Lung (tissue), 12 donors: ENCODE measurements around the gene ACYP2. TPM values are rescaled to one million over a fixed set of nuclear protein-coding genes. Genes with fewer than 3 reads are reported as not detected.

Experiments
- ATAC-seq: fragments of 200-7000 bp; cut with Tn5 transposase; one replicate; pipeline ENCODE4 v1.9.1; 2020; ENCODE audit warnings: moderate number of reproducible peaks; ENCODE audit not compliant: insufficient read depth, low FRiP score
- DNase-seq, 3 donors: peaks; one replicate each; pipeline ENCODE4 v3.0.0-alpha.2; 2013 to 2017
- H3K27ac ChIP-seq, 2 donors: one replicate each; pipeline ENCODE4 v1.5.1; 2013; ENCODE audit warnings: mild to moderate bottlenecking in 2 of 2, moderate library complexity in 2 of 2, control low read depth in 1 of 2, inconsistent platforms in 1 of 2, low read depth in 1 of 2, low read length in 1 of 2
- H3K27me3 ChIP-seq, 3 donors: one replicate each; pipeline ENCODE4 v1.5.1; 2013; ENCODE audit warnings: low read length in 2 of 3; ENCODE audit not compliant: control insufficient read depth in 3 of 3, insufficient read depth in 3 of 3
- H3K36me3 ChIP-seq, 4 donors: one replicate each; pipeline ENCODE4 v1.5.1; 2013; ENCODE audit warnings: low read length in 4 of 4, mild to moderate bottlenecking in 1 of 4, moderate library complexity in 1 of 4; ENCODE audit not compliant: control insufficient read depth in 4 of 4, insufficient read depth in 4 of 4
- H3K4me1 ChIP-seq, 5 donors: one replicate each; pipeline ENCODE4 v1.5.1; 2013; ENCODE audit warnings: low read length in 5 of 5, mild to moderate bottlenecking in 2 of 5, moderate library complexity in 1 of 5; ENCODE audit not compliant: control insufficient read depth in 5 of 5, insufficient read depth in 5 of 5
- H3K4me3 ChIP-seq: one replicate; pipeline ENCODE4 v1.5.1; 2013; ENCODE audit warnings: mild to moderate bottlenecking, control low read depth, moderate library complexity
- H3K9ac ChIP-seq, 2 donors: one replicate each; pipeline ENCODE4 v1.5.1; 2013; ENCODE audit warnings: low read length in 2 of 2, control low read depth in 1 of 2; ENCODE audit not compliant: insufficient read depth in 1 of 2
- H3K9me3 ChIP-seq, 4 donors: one replicate each; pipeline ENCODE4 v1.5.1; 2013; ENCODE audit warnings: low read length in 3 of 4, mild to moderate bottlenecking in 1 of 4, moderate library complexity in 1 of 4; ENCODE audit not compliant: control insufficient read depth in 4 of 4, insufficient read depth in 3 of 4
- WGBS, 2 donors: extraction: QIAGEN DNeasy Blood & Tissue Kit; methylation state at CpG; one replicate each; pipeline ENCODE4 v1.1.7; 2013; 5-methylcytosine and 5-hydroxymethylcytosine counted together
- polyA plus RNA-seq, 2 donors: library from polyadenylated mRNA; stranded (reverse); fragments of 200-250 nt; gene quantifications; one replicate each; pipeline ENCODE4 v1.2.1, GENCODE V29; 2013
- total RNA-seq, 2 donors: library from RNA; depleted of rRNA in 1 of 2; stranded (reverse); fragments of >200 nt in 1 of 2; gene quantifications; one replicate each; pipeline ENCODE4 v1.2.1, GENCODE V29; 2014 to 2021
- TF ChIP-seq, protein P1 (sequence below): IDR thresholded peaks from 2 replicates; pipeline ENCODE4 v1.5.1; 2012; ENCODE audit warnings: mild to moderate bottlenecking; ENCODE audit errors: control extremely low read depth, extremely low read depth
- donor health status: control.
- donor health status: control.
- donor health status: Bipolar disorder and iron deficiency.
- donor health status: healthy.
- donor health status: DM: yes; HTN: yes; CAD: no.

Gene ACYP2
- total and polyA plus RNA-seq, 4 donors = 13.2 to 23.7 (median 18.0) TPM

- TF ChIP-seq, protein P1, sequence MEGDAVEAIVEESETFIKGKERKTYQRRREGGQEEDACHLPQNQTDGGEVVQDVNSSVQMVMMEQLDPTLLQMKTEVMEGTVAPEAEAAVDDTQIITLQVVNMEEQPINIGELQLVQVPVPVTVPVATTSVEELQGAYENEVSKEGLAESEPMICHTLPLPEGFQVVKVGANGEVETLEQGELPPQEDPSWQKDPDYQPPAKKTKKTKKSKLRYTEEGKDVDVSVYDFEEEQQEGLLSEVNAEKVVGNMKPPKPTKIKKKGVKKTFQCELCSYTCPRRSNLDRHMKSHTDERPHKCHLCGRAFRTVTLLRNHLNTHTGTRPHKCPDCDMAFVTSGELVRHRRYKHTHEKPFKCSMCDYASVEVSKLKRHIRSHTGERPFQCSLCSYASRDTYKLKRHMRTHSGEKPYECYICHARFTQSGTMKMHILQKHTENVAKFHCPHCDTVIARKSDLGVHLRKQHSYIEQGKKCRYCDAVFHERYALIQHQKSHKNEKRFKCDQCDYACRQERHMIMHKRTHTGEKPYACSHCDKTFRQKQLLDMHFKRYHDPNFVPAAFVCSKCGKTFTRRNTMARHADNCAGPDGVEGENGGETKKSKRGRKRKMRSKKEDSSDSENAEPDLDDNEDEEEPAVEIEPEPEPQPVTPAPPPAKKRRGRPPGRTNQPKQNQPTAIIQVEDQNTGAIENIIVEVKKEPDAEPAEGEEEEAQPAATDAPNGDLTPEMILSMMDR = no peak
- Histone ChIP-seq H3K27ac (no peak overlapping the region), H3K4me3 (no peak overlapping the region), H3K36me3 (peaks cover 0 to 2% (median 0%) of the 10 kb centered on the region in 4 donors), H3K9me3 (no peaks in the 10 kb centered on the region), H3K4me1 (no peaks in the 10 kb centered on the region), H3K27me3 (no peaks in the 10 kb centered on the region), H3K9ac (no peak overlapping the region)
- 93 to 94% methylated on average over 2 of the region's 2 CpGs for WGBS, 2 donors
- DNase-seq = no peak
- no peak for ATAC-seq
Measured at GRCh38 chr2:54086157-54086556, 29.3 kb upstream of the ACYP2 start.

- ATAC-seq (no peak), DNase-seq (peak in 1 of 3 donors; percentile 25)
- H3K9ac ChIP-seq = no peak overlapping the region
- no peaks in the 10 kb centered on the region for H3K27me3 ChIP-seq
- WGBS, 2 donors = 79 to 95% methylated on average over 5 of the region's 5 CpGs
- H3K4me1 ChIP-seq = no peaks in the 10 kb centered on the region
- TF ChIP-seq, protein P1 = no peak
- no peaks in the 10 kb centered on the region for H3K36me3 ChIP-seq
- no peak overlapping the region for H3K4me3 ChIP-seq
- no peaks in the 10 kb centered on the region for H3K9me3 ChIP-seq
- no peak overlapping the region for H3K27ac ChIP-seq
Measured at GRCh38 chr2:54088191-54088634, 27.2 kb upstream of the ACYP2 start.

GRCh38 chr2:54088719-54089118, 26.7 kb upstream of the ACYP2 start:
- TF ChIP-seq, protein P1 = no peak
- Histone ChIP-seq H3K27ac (no peak overlapping the region), H3K4me3 (no peak overlapping the region), H3K27me3 (no peaks in the 10 kb centered on the region), H3K4me1 (no peaks in the 10 kb centered on the region), H3K9me3 (no peaks in the 10 kb centered on the region), H3K9ac (no peak overlapping the region), H3K36me3 (no peaks in the 10 kb centered on the region)
- 83 to 94% methylated on average over 2 of the region's 2 CpGs for WGBS, 2 donors
- DNase-seq (no peak), ATAC-seq (no peak)

DNA sequence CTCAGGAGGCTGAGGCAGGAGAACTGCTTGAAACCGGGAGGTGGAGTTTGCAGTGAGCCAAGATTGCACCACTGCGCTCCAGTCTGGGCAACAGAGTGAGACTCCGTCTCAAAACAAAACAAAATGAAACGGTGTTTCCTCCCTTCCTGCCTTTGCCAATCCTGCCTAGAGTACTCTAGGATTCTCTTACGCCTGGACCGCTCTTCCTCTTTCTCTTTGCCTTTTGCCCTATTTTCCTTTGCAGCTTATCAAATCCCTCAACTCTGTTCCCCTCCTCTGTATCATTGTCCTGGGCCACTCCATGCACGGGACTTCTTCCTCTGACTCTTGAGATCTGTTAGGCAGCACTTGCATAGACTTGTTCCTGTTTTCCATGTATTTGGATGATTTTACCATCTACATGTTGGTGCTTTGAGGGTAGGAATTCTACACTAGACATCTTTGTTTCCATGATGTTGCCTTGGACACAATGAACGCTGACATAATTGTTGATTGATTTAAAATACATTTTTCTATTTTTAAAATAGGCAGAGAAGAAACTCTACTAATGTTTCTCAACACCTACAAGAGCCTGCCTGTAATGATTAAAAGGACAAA, 24.8 kb upstream of the ACYP2 start:
- 69 to 77% methylated on average over 8 of the region's 8 CpGs for WGBS, 2 donors
- DNase-seq (no peak), ATAC-seq (no peak)
- Histone ChIP-seq H3K4me1 (no peaks in the 10 kb centered on the region), H3K27ac (no peak overlapping the region), H3K9me3 (no peaks in the 10 kb centered on the region), H3K27me3 (no peaks in the 10 kb centered on the region), H3K36me3 (no peaks in the 10 kb centered on the region), H3K9ac (no peak overlapping the region), H3K4me3 (no peak overlapping the region)
- TF ChIP-seq, protein P1 = no peak
